Stimulated activated CD4-positive, alpha-beta T cell treated with anti-CD3 and anti-CD28 coated beads, Interleukin-1b, Interleukin-23, amount 100 ng/mL, for 1 hour (primary cell): ENCODE measurements around the gene INTS6.

Experiments used
- DNase-seq, 2 donors: peaks; one replicate each; pipeline ENCODE4 v3.0.0-alpha.2; 2020; ENCODE audit warnings: low read depth in 2 of 2

INTS6 gene, protein sequence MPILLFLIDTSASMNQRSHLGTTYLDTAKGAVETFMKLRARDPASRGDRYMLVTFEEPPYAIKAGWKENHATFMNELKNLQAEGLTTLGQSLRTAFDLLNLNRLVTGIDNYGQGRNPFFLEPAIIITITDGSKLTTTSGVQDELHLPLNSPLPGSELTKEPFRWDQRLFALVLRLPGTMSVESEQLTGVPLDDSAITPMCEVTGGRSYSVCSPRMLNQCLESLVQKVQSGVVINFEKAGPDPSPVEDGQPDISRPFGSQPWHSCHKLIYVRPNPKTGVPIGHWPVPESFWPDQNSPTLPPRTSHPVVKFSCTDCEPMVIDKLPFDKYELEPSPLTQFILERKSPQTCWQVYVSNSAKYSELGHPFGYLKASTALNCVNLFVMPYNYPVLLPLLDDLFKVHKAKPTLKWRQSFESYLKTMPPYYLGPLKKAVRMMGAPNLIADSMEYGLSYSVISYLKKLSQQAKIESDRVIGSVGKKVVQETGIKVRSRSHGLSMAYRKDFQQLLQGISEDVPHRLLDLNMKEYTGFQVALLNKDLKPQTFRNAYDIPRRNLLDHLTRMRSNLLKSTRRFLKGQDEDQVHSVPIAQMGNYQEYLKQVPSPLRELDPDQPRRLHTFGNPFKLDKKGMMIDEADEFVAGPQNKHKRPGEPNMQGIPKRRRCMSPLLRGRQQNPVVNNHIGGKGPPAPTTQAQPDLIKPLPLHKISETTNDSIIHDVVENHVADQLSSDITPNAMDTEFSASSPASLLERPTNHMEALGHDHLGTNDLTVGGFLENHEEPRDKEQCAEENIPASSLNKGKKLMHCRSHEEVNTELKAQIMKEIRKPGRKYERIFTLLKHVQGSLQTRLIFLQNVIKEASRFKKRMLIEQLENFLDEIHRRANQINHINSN

DNA sequence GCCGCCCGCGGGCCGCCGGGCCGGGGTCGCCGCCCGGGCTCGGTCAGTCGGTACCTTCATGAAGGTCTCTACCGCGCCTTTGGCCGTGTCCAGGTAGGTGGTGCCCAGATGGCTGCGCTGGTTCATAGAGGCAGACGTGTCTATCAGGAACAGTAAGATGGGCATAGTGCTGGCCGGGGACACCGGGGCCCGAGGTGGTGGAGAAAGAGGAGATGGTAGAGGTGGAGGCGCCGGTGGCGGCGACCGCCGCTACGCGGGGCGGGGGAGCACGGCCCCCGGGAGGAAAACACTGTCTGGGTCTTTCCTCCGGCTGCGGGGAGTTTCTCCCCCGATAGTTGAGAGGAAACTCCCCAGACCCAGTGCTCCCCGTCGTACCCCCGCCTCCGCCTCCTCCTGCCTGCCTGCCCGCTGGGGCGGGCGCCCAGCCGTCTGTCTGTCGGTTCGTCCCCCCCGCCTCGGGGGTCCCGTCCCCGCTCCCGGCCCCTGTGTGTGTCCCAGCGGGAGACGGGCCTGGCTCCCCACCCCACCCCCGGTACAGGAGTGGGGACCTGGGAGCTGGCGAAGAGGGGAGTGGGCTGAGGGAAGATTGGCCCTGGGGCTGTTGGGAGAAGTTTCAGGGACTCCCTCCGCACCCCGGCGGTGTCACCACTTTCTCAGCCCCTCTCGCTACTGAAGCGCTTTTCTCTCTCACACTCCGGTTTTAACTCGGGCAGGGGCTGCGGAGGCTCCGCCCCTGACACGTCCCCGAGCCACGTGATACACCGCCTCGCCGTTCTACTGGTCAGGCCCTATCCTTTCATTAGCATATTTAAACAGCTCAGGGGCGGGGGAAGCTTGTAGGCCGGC, at the start of gene INTS6:
TSS of gene INTS6 (minus strand) at position 676 of the 846 bp plus-strand sequence. CDS start at position 165, 511 bp downstream.
- peak; percentile 96 to 98 for DNase-seq

DNA sequence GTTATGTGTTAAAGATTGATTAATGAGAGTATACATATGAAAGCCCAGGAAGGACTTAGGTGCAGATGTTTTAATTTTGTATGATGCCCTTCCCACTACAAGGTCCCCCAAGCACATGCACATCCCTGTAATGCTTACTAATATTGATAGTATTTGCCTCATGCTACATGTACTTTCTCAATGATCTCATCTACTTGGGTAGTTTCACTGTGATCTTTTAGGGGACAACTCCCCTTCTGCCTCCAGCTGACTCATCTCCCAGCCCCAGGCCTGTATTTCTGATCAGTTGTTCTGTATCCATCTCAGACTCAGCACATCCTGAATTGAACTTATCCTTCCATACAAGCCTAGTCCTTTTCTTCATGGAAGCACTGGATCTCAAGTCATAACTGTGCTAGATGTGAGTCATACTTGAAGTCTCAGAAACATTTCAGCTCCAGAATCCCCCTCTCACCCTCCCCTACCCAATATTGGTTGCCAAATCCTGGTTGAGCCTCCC, 49.4 kb upstream of the INTS6 start:
- peak in 1 of 2 donors; percentile 10 for DNase-seq

DNA sequence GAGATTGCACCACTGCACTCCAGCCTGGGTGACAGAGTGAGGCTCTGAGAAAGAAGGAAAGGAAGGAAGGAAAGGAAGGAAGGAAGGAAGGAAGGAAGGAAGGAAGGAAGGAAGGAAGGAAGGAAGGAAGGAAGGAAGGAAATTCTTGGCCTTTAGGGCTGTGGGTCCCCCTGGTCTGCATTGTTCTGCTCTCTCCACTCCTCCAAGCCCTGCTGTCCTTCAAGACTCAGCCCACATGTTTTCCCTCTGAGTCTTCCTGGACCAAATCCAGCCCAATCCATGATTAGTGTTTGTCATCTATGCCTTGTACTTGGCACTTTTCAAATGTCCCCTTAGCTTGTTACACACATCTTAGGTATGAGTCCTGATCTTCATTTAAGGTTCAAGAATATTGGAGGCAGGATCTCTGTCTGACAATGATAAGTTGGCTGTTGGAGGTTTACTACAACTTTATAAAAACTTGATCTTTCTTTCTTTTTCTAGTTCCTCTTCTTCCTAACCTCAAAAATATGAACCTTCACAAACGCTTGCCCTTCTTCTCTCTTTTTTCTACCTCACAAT, 48.8 kb upstream of the INTS6 start:
- no peak for DNase-seq

DNA sequence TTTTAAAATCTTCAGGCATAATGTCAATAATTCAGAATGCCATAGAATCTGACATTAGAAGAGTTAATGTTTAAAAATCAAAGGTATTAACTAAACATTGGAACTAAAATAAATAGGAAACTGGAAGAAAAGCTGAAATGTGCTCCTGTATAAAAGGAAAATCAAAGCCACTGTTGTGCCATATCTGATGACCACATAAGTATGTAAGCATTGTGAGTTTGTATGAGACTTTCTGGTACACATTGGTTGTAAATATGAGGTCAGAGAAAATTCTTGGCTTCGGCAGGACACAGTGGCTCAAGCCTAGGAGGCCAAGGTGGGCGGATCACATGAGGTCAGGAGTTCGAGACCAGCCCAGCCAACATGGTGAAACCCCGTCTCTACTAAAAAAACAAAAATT, 48.3 kb upstream of the INTS6 start:
- no peak for DNase-seq

DNA sequence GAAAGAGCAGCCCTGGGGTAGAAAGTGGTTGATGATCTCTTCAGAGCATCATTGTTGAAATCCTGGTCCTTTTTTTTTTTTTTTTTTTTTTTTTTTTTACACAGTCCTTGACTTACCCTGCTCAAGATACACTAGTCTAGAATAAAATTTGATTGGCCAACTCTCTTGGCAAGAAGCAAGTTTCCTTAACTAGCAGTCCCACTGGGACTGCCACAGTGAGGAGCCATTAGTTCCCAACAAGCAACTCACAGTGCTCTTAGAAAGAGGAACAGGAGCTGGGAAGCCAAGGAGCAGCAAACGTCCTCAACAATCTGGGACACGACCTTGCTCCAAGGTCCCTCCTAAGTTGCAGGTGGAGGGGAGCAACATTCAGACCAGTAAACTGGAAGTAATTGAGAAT, 47.9 kb upstream of the INTS6 start:
- no peak for DNase-seq

DNA sequence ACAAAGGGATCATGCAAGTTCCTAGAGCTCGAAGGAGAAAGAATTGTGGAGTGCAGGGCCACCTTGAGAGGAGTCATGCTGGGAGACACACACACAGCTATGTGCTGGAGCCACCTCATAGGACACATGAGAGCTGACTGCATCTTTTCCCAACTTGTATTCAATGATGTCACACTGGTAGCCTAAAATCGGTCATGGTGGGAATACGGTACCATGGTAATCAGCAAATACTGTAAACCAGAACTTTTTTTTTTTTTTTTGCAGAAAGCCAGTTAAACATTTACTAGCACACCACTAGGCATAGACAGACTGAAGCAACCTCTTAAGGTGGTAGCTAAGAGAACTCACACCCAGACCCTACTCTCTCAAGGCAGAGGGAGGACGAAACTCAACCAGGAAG, 47.0 kb upstream of the INTS6 start:
- DNase-seq: no peak

DNA sequence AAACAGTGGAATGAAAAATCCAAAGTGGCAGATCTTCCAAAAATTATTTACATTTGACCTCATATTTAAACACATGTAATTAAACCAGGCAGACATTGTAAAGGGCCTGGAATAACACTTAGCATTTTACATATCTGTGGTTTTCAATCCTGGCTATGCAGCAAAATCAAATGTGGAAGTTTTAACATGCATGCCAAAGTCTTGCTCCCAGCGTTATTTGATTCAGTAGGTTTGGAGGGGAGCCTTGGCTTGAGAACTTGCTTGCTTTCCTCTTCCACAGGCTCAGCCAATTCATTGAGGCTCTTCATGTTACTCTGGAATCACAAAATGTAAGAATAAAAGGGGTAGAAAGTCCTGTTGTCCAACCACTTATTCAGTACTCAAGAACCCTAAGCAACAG, 42.5 kb upstream of the INTS6 start:
- no peak for DNase-seq

DNA sequence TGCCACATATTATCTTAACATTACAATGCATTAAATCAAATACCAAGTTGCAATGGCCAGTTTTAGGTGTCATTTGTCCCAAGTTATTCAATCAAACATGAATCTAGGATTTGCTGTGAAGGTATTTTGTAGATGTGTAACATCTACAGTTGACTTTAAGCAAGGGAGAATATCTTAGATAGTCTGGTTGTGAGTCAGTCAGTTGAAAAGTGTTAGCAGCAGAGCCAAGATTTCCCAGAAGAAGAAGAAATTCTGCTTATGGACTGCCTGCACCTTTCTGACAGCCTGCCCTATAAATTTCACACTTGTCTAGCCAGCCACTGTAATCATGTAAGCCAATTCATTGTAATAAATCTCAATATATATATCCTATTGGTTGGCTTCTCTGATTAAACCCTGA, 41.3 kb upstream of the INTS6 start:
- DNase-seq: no peak

DNA sequence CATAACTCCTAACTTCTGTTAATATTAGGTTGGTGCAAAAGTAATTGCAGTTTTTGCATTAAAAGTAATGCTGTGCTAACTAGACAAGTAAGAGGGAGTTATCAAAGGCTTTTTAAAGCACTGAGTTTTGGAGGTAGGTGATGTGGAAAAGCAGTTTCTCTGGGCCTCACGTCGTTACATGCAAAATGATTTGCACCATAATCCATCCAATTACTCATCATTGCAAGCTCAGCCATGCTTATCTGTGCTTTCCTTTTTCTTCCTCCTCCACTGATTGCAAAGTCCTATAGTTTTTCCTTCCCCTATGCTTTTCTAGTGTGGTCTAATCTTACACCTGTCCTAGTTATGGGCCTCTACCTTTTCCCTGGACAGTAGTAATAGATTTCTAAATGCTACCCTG, 35.4 kb upstream of the INTS6 start:
- DNase-seq: no peak

DNA sequence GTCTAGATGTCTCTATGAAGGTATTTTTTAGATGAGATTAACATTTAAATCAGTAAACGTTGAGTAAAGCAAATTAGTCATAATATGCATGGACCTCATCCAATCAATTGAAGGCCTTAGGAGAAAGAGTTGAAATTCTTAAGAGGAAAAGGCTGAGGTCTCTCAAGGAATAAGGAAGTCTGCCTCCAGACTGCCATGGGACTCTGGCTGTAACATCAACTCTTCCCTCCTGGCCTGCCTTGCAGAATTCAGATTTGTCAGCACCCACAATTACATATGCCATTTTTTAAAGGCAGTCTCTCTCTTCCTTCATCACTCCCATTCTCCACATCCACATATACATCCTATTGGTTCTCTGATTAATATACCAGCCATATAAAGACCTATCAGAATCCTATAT, 28.8 kb upstream of the INTS6 start:
- no peak for DNase-seq

DNA sequence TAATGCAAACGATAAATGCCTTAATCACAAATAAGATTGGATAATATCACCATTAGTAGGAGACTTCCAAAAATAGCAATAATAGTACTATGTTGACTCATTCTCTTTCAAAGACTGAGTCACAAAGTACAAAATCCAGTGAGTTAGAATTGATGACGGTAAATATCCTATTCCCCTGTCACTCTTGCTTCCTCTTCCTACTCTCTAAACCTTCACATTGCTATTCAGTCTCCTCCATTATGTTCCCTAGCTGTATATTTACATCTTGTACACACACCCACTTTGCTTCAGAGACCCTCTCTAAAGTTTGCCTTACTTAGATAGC, 26.3 kb upstream of the INTS6 start:
- no peak for DNase-seq

DNA sequence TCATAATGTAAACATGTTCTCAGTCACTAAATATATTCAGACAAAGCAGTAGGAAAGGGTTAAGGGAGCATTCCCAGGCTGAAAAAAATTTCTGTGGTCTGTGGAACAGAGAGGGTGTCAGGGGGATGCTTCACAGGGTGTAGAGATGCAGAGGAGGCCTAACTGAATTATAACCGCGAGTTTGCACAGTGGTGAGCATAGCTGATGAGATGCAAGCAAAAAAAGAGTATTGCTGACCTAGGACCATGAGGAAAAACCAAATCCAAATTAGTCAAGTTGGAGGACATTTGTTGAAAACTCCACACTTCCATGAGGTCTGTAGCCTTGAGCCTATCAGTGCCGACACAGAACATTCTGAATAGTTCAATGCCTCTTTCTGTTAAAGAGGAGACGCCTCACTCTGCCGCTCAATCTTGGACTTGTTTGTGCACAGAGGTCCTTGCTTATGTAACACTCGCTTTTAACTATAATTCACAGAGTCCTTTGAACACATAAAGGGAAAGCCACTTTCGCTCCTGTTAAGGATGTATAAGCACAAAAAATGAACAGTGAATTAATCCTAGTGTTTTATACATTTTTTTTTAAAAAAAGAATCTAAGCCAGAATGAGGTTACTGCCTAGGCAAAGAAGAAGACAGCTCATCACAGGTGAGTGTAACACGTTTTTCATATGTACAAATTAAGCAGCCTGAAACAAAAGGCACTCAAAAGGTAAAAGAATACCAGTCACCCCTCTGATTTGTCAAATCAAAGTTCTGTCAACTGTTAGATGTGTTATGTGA, 25.8 kb upstream of the INTS6 start:
- DNase-seq: no peak

DNA sequence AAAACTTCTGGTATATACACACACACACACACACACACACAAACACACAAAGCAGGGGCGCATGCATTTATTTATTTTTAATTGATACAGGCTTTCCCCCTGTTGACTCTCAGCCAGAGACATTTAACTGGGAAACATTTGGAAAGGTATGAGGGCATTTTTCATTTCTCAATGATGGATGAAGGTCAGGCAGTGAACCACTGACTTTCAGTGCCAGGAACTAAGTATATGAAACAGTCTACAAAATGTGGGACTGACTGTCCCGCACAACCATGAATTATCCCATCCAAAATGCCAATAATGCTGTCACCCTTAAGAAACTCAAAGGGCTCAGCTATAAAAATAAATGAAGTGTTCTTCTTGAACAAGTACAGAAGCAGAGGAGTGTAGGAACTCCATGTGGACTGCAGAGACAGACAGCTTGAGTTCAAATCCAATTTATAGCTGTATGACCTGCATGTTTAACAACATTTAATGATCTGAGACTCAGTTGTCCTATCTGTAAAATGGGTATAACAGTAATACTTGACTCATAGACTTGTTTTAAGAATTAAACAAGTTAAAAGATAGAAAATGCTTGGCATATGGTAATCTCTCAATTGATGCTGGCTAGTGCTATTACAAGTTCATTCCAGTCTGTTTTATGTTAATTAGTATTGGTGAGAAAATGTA, 25.0 kb upstream of the INTS6 start:
- DNase-seq: no peak

DNA sequence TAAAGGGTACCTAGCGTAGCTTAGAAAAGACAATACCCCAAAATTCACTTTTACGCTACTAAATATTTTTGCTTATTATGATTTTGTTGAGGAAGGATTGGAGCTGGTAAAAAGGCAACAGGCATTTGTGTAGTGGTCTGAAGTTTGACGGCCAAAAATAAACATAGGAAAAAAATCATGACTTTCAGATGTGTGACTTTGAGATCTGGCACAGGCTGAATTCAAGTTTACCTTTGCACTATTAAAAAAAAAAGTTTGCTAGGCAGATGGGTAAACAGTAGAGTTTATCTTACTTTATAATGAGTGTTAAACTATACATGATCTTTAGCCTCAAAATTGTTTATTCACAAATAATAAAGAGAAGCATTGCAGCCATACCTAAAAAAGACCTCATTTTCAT, 24.3 kb upstream of the INTS6 start:
- DNase-seq: no peak

DNA sequence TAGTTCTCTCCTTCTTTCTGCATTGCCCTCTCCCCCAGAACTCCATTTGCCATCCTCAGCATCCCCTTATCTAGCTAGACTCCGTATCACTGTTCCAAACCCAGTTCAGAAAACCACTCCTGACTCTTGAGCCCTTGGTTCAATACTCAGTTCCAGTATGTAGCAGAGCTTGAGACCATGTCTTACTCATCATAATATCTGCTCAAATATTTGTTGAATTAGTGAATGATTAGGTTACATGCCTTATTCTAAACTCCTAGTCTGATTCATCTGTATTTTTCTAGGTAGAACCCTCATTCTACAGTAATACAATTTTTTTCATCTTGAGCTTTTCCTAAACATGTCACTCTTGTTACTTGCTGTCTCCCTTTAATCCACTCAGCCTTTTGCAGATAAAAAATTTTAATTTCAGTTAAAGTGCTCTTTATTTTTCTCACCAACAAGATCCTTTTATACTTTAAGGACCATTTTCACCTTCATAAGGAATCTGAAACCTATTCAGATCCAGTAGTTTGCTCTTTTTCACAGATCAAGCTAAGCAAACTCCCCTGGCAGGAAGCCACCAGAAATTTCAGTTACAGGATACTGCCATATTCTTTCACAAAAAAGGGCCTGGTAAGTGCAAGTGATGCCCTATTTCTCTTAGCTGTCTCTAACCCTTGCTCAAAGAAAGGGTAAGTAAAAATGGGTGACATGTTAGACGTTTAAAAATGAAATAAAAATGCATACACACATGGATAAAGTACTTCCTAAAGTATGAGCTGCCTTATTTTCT, 23.1 kb upstream of the INTS6 start:
- DNase-seq: no peak

DNA sequence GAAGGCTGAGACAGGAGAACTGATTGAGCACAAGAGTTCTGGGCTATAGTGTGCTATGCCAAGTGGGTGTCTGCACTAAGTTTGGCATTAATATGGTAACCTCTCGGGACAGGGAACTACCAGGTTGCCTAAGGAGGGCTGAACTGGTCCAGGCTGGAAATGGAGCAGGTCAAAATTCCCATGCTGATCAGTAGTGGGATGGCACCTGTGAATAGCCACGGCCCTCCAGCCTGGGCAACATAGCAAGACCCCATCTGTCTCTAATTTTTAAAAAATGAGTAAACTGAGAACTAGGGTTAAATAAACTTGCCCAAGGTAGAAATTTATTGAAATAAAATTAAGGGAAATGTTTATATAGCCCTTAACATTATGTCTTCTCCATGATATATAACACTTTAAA, 17.0 kb upstream of the INTS6 start:
- no peak for DNase-seq

DNA sequence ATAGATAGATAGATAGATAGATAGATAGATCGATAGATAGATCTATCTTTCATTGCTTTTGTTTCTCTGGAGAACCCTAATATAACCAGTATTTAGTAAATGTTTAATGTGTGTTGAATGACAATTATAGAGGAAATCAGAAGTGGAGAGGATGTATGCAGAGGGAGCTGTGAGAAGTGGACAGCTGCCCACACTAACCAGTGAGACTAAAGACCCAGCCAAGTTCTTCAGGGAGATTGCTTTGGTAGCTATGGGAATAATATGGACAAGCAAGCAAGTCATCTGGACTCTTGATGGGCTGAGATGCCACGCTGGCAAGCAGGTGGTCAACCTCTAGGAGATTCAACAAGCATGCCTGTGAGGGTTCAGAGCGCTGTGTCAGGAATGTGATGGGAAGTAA, 14.9 kb upstream of the INTS6 start:
- no peak for DNase-seq

DNA sequence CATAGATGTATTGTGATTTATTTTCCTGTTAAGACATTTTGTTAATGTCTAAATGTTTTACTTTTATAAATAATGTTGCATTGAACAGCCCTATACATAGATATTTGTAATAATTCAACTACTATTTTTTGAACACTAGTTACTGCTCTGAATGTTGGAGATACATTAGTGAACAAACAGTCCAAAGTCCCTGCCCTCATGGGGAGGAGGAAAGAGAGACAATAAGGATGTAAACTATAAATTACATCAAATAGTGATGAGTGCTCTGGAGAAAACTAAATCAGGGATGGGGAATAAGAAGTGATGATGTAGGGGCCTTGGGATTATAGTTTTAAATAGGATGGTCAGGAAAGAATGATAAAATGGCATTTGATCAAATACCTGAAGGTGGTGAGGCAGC, 12.3 kb upstream of the INTS6 start:
- DNase-seq: no peak

DNA sequence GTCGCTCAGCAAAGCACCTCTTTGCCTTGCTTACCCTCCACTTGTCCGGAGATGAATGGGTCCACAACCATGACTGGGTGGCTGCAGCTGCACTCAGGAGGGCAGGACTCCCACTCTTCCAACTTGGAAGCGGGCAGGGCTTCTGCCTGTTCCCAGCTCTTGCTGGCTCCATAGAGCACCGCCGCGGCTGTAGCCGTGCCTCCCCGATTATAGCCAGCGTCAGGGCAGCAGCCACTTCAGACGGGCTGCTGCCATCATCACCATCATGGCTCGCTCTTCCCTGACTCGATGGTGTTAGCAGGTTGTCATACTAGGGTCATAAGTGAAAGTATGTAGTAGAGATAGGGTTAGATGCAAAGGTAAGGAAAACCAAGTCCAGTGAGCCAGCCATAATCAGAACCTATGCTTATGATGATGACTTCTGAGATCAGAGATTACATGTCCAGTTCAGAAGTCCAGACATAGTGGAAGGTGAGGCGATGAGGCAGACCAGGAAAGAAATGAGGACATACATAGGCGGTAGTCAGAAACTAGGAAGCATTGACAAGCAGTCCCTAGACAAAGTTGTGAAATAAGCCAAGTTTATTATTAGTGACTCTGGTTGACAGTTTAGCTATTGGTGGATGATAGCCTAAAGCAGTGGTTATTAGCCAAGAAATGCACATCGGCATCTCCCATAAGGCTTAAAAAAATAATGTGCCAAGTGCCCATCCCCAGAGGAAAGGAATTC, 4.4 kb upstream of the INTS6 start:
- no peak for DNase-seq
